ENCODE measurements around the gene CD59.

- TF ChIP-seq CTCF (IDR thresholded peaks at IDR 0.05; ENCODE audit: insufficient read depth, low read length), result no peak
- no peak for TF ChIP-seq POLR2AphosphoS5 (IDR thresholded peaks at IDR 0.05; ENCODE audit: low read depth)
- TF ChIP-seq GABPA (IDR thresholded peaks at IDR 0.05; ENCODE audit: low read depth), result no peak
- no peak for TF ChIP-seq SPI1 (IDR thresholded peaks at IDR 0.05; ENCODE audit: borderline replicate concordance, low read depth)
- no peak for TF ChIP-seq REST (IDR thresholded peaks at IDR 0.05; ENCODE audit: insufficient replicate concordance, low read depth)
Observed at GRCh38 chr11:33725496-33725895, 10.7 kb downstream of the CD59 start.
